HL-60 (cell line): ENCODE results near the gene WDR11.

Experiments
- CTCF ChIP-seq: IDR thresholded peaks from one replicate; pipeline ENCODE4 v1.5.1; 2011; ENCODE audit warnings: low read length, control low read depth, inconsistent platforms; ENCODE audit not compliant: insufficient read depth
- GABPA ChIP-seq: IDR thresholded peaks from 2 replicates; pipeline ENCODE4 v1.6.1; 2012; ENCODE audit warnings: low read depth

GRCh38 chr10:120802935-120803334 lies 48.2 kb upstream of the WDR11 start:
- TF ChIP-seq GABPA (no peak), CTCF (no peak)
